Astrocyte (in vitro differentiated cells and primary cell): Measurements from ENCODE around the gene NACA2. TPM values are rescaled to one million over a fixed set of nuclear protein-coding genes. Genes with fewer than 3 reads are reported as not detected.
"Not testable (repeated sequence)": the region's sequence is repeated elsewhere in the genome, so short reads cannot be mapped to it uniquely, and the experiment has no call there.

Experiments
- DNase-seq: peaks from one replicate; pipeline ENCODE4 v3.0.0-alpha.2; 2010; ENCODE audit warnings: low read depth
- FAIRE-seq: peaks from 2 replicates; lab custom pipeline; 2011; peaks lifted over from hg19 to GRCh38; lab: Jason Lieb, UNC
- H2AFZ ChIP-seq: 2 replicates; pipeline ENCODE4 v1.6.0; 2012; ENCODE audit warnings: low read depth, low read length, inconsistent platforms
- H3K27ac ChIP-seq: 2 replicates; pipeline ENCODE4 v1.5.1; 2011; ENCODE audit warnings: low read depth, low read length, inconsistent platforms
- H3K27me3 ChIP-seq: 2 replicates; pipeline ENCODE4 v1.6.0; 2011; ENCODE audit warnings: low read length, inconsistent platforms; ENCODE audit not compliant: insufficient read depth
- H3K36me3 ChIP-seq: 2 replicates; pipeline ENCODE4 v1.5.1; 2011; ENCODE audit warnings: low read length, inconsistent platforms; ENCODE audit not compliant: insufficient read depth
- H3K4me1 ChIP-seq: 2 replicates; pipeline ENCODE4 v1.5.1; 2011; ENCODE audit warnings: low read length, inconsistent platforms; ENCODE audit not compliant: insufficient read depth
- H3K4me2 ChIP-seq: 2 replicates; pipeline ENCODE4 v1.6.0; 2012; ENCODE audit warnings: low read length, inconsistent platforms
- H3K4me3 ChIP-seq: 2 replicates; pipeline ENCODE4 v1.5.1; 2011; ENCODE audit warnings: low read depth, mild to moderate bottlenecking, low read length, inconsistent platforms; ENCODE audit not compliant: insufficient read depth
- H3K79me2 ChIP-seq: 2 replicates; pipeline ENCODE4 v1.6.0; 2012; ENCODE audit warnings: mild to moderate bottlenecking, low read length, inconsistent platforms; ENCODE audit not compliant: insufficient read depth
- H3K9ac ChIP-seq: 2 replicates; pipeline ENCODE4 v1.6.0; 2012; ENCODE audit warnings: mild to moderate bottlenecking, low read length, inconsistent platforms
- H3K9me3 ChIP-seq: 2 replicates; pipeline ENCODE4 v1.5.1; 2012; ENCODE audit warnings: low read depth, mild to moderate bottlenecking, low read length, inconsistent platforms; ENCODE audit not compliant: insufficient read depth
- H4K20me1 ChIP-seq: 2 replicates; pipeline ENCODE4 v1.6.0; 2012; ENCODE audit warnings: low read length, inconsistent platforms; ENCODE audit not compliant: insufficient read depth
- H3K27ac Mint-ChIP-seq: one replicate; pipeline ENCODE4 v1.8.0; 2021; ENCODE audit warnings: mild to moderate bottlenecking, mixed read lengths; ENCODE audit not compliant: unreplicated experiment
- H3K27me3 Mint-ChIP-seq: one replicate; pipeline ENCODE4 v1.8.0; 2021; ENCODE audit warnings: low read depth, mixed read lengths; ENCODE audit not compliant: unreplicated experiment
- H3K36me3 Mint-ChIP-seq: one replicate; pipeline ENCODE4 v1.8.0; 2021; ENCODE audit warnings: low read depth, mixed read lengths; ENCODE audit not compliant: unreplicated experiment
- H3K4me1 Mint-ChIP-seq: one replicate; pipeline ENCODE4 v1.8.0; 2021; ENCODE audit warnings: low read depth, mixed read lengths; ENCODE audit not compliant: unreplicated experiment
- H3K4me3 Mint-ChIP-seq: one replicate; pipeline ENCODE4 v1.8.0; 2021; ENCODE audit warnings: mild to moderate bottlenecking, moderate library complexity, mixed read lengths; ENCODE audit not compliant: unreplicated experiment
- H3K9me3 Mint-ChIP-seq: one replicate; pipeline ENCODE4 v1.8.0; 2021; ENCODE audit warnings: mild to moderate bottlenecking, mixed read lengths; ENCODE audit not compliant: unreplicated experiment
- CTCF ChIP-seq: IDR thresholded peaks from 2 replicates; pipeline ENCODE4 v1.5.1; 2011; ENCODE audit warnings: low read depth, mild to moderate bottlenecking, inconsistent platforms, low read length, moderate library complexity; ENCODE audit not compliant: insufficient read depth
- EZH2 ChIP-seq: IDR thresholded peaks from 2 replicates; pipeline ENCODE4 v1.6.1; 2012; ENCODE audit warnings: mild to moderate bottlenecking, low read length, inconsistent platforms; ENCODE audit not compliant: insufficient read depth
- total RNA-seq: library from RNA; stranded (reverse); gene quantifications from 2 replicates; pipeline ENCODE4 v1.2.1, GENCODE V29; 2021

Gene NACA2
- total RNA-seq, 1 donor from 2014 or later: not detected

GRCh38 chr17:61587807-61588660 is 3.0 kb downstream of the NACA2 start:
- Histone ChIP-seq H3K4me2 (no peak overlapping the region), H3K79me2 (no peaks in the 10 kb centered on the region), H3K4me3 (no peak overlapping the region), H3K9me3 (no peaks in the 10 kb centered on the region), H2AFZ (no peak overlapping the region), H3K9ac (no peak overlapping the region), H3K27ac (no peak overlapping the region), H3K36me3 (no peaks in the 10 kb centered on the region), H3K4me1 (no peaks in the 10 kb centered on the region), H4K20me1 (no peaks in the 10 kb centered on the region), H3K27me3 (peaks cover 9% of the 10 kb centered on the region)
- Mint-ChIP-seq H3K27me3 (peaks cover 3% of the 10 kb centered on the region), H3K27ac (no peak overlapping the region), H3K9me3 (no peaks in the 10 kb centered on the region), H3K36me3 (no peaks in the 10 kb centered on the region), H3K4me1 (no peaks in the 10 kb centered on the region), H3K4me3 (no peak overlapping the region)
- FAIRE-seq: no peak
- TF ChIP-seq EZH2: no peak
- TF ChIP-seq CTCF: no peak
- DNase-seq: no peak

DNA sequence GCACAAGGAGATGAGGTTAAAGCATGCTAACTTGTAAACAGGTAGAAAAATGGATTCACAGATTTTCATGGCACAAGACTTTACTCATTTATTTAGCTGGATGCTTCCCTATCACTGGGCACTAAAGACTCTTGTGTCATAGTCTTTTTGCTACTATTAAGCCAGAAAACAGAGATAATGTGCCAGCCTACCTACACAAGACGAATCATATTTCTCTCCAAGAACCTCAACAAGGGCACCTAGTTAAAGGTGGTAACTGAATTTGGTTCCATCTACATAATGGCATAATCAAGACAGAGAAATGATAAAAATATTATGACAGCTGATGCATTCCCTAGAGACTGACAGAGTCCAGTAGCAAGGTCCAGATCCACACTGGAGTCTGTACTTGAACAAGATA is 3.8 kb downstream of the NACA2 start:
- Mint-ChIP-seq H3K9me3 (no peaks in the 10 kb centered on the region), H3K4me1 (no peaks in the 10 kb centered on the region), H3K27me3 (peaks cover 3% of the 10 kb centered on the region)

GRCh38 chr17:61586622-61587021 is 4.4 kb downstream of the NACA2 start:
- FAIRE-seq, H3K4me1 Mint-ChIP-seq, H3K9me3 ChIP-seq, H3K79me2 ChIP-seq, H3K4me3 Mint-ChIP-seq, H3K36me3 ChIP-seq, H3K27ac Mint-ChIP-seq, H4K20me1 ChIP-seq, H3K27me3 Mint-ChIP-seq, H3K4me3 ChIP-seq, H3K36me3 Mint-ChIP-seq, DNase-seq, H3K9ac ChIP-seq, H3K27me3 ChIP-seq, H3K27ac ChIP-seq, H3K9me3 Mint-ChIP-seq, H3K4me2 ChIP-seq, H2AFZ ChIP-seq, H3K4me1 ChIP-seq: not testable (repeated sequence)

More for the DNA sequence above, 3.8 kb downstream of the NACA2 start:
- H3K36me3 ChIP-seq: no peaks in the 10 kb centered on the region
- no peak for TF ChIP-seq EZH2
- TF ChIP-seq CTCF: no peak
- no peak overlapping the region for H3K27ac Mint-ChIP-seq
- no peaks in the 10 kb centered on the region for H3K79me2 ChIP-seq
- H3K27ac ChIP-seq: no peak overlapping the region
- no peak overlapping the region for H3K4me3 Mint-ChIP-seq
- H3K4me3 ChIP-seq: no peak overlapping the region
- no peaks in the 10 kb centered on the region for H3K36me3 Mint-ChIP-seq
- no peak overlapping the region for H3K9ac ChIP-seq
- H3K4me2 ChIP-seq: no peak overlapping the region
- H4K20me1 ChIP-seq: no peaks in the 10 kb centered on the region
- no peaks in the 10 kb centered on the region for H3K4me1 ChIP-seq
- H3K27me3 ChIP-seq: peaks cover 9% of the 10 kb centered on the region
- H2AFZ ChIP-seq: no peak overlapping the region
- FAIRE-seq: no peak
- H3K9me3 ChIP-seq: no peaks in the 10 kb centered on the region
- no peak for DNase-seq
